GM12892 (cell line): ENCODE results near the gene DDX27.

Experiments
- POLR2A ChIP-seq: IDR thresholded peaks from 2 replicates; pipeline ENCODE4 v1.6.1; 2011; ENCODE audit warnings: low read depth, low read length, control low read depth
- POLR2AphosphoS5 ChIP-seq: IDR thresholded peaks from 2 replicates; pipeline ENCODE4 v1.6.1; 2011; ENCODE audit warnings: low read depth, low read length, control low read depth

DNA sequence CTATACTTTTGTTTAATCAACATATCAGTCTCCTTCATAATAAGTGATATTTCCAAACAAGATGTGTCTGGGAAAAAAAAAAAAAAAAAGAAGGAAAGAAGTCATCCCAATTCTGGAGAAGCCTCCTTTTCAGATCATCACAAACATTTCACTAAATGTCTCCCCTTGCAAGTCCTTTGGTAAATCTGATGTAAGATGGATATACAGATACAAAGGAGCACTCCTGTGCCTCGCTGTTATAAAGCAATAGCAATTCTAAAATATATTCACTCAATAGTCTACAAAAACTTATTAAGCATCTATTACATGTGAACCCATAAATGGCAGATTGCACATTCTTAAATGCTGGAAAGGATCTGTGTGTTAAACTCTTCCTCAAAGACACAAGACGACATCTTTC, 48.5 kb upstream of the DDX27 start:
- TF ChIP-seq POLR2A (no peak), POLR2AphosphoS5 (no peak)
